Liver (tissue), 3 donors: ENCODE measurements around the gene MYL3.

ENCODE experiments used
- CTCF ChIP-seq: fragments of 150-350 bp; IDR thresholded peaks from 2 replicates; pipeline ENCODE4 v1.5.1; 2017; ENCODE audit warnings: improper control_type of control experiment, low read depth, low read length; ENCODE audit not compliant: missing input control
- RAD21 ChIP-seq, 2 donors: IDR thresholded peaks; 2 replicates each; pipeline ENCODE4 v1.6.1; 2016; ENCODE audit warnings: antibody characterized with exemption in 2 of 2, mild to moderate bottlenecking in 2 of 2
- REST ChIP-seq: IDR thresholded peaks from 2 replicates; pipeline ENCODE4 v1.6.1; 2016; ENCODE audit warnings: antibody characterized with exemption, mild to moderate bottlenecking
- donor health status: healthy.
- donor health status: healthy.

DNA sequence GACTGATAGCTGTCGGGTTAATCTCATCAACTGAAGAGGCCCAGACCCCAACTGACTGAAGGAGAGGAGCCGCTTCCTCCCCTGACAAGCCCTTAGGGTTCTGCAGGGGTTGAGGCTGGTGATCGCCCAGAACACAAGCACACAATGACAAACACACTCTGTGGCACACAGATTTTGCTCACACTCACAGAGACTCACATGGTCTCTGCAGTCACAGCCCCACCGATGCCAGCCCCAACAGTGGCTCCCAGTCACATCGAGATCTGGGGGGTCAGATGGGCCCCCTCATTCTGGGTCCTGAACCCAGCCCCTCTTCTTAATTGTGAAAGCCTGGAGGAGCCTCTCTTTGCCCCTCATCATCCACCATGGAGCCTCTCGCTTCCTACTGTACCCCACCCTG is 31.0 kb upstream of the MYL3 start:
- TF ChIP-seq CTCF: no peak
- TF ChIP-seq RAD21 (IDR thresholded peaks at IDR 0.05): no peak
- TF ChIP-seq REST: no peak
